IMR-90 (cell line): ENCODE data around the gene TIAM2. TPM values are rescaled to one million over a fixed set of nuclear protein-coding genes. Genes with fewer than 3 reads are reported as not detected.

ENCODE experiments used
- ATAC-seq: fragments of 200-7000 bp; cut with Tn5 transposase; 2 replicates; pipeline ENCODE4 v1.9.1; 2020; ENCODE audit warnings: low read depth, mild to moderate bottlenecking, moderate library complexity
- BruUV-seq: library from RNA; stranded (reverse); fragments of 400-500 nt; replicated peaks from 2 replicates; lab custom pipeline; 2021; lab: Mats Ljungman, UMichigan
- CTCF ChIA-PET: fragments of 300-600 bp; formaldehyde crosslinking; extraction: SDS; loops from one replicate; lab custom pipeline; 2021; ENCODE audit warnings: antibody characterized with exemption; lab: Yijun Ruan, JAX
- POLR2A ChIA-PET: fragments of 300-600 bp; sonication (Branson Sonifier 250); formaldehyde crosslinking; loops from one replicate; lab custom pipeline; 2022; ENCODE audit warnings: antibody characterized with exemption; ENCODE audit not compliant: unreplicated experiment; lab: Charles Lee
- DNase-seq: peaks from one replicate; pipeline ENCODE4 v3.0.0; 2013
- H2AFZ ChIP-seq: replicated peaks from 2 replicates; pipeline ENCODE3; 2013; ENCODE audit warnings: low read length, mild to moderate bottlenecking; ENCODE audit not compliant: poor library complexity
- H2AK5ac ChIP-seq: 2 replicates; pipeline ENCODE4 v1.6.1; 2013; ENCODE audit warnings: low read depth, low read length, inconsistent platforms
- H2AK9ac ChIP-seq: replicated peaks from 2 replicates; pipeline ENCODE3; 2013; ENCODE audit warnings: mild to moderate bottlenecking, low read depth, low read length, moderate library complexity; ENCODE audit not compliant: poor library complexity
- H2BK120ac ChIP-seq: 2 replicates; pipeline ENCODE4 v1.6.1; 2013; ENCODE audit warnings: low read depth, low read length, inconsistent platforms
- H2BK15ac ChIP-seq: 3 replicates; pipeline ENCODE4 v1.6.1; 2013; ENCODE audit warnings: low read depth, low read length, inconsistent platforms
- H2BK20ac ChIP-seq: 2 replicates; pipeline ENCODE4 v1.6.1; 2013; ENCODE audit warnings: low read depth, mild to moderate bottlenecking, inconsistent platforms, low read length, moderate library complexity
- H2BK5ac ChIP-seq: 2 replicates; pipeline ENCODE4 v1.6.1; 2013; ENCODE audit warnings: mild to moderate bottlenecking, low read depth, low read length, inconsistent platforms; ENCODE audit not compliant: poor library complexity, severe bottlenecking
- H3K14ac ChIP-seq: replicated peaks from 2 replicates; pipeline ENCODE4 v1.6.1; 2013; ENCODE audit warnings: low read depth, low read length, inconsistent platforms
- H3K18ac ChIP-seq: 2 replicates; pipeline ENCODE4 v1.6.1; 2013; ENCODE audit warnings: low read depth, low read length, control low read depth
- H3K23ac ChIP-seq: 2 replicates; pipeline ENCODE4 v1.6.1; 2013; ENCODE audit warnings: low read depth, low read length, inconsistent platforms
- H3K27ac ChIP-seq: 2 replicates; pipeline ENCODE4 v1.5.1; 2013; ENCODE audit warnings: mild to moderate bottlenecking, control low read depth, low read length; ENCODE audit not compliant: insufficient read depth
- H3K27me3 ChIP-seq: 2 replicates; pipeline ENCODE4 v1.6.1; 2013; ENCODE audit warnings: low read length; ENCODE audit not compliant: control insufficient read depth, insufficient read depth
- H3K36me3 ChIP-seq: 2 replicates; pipeline ENCODE4 v1.6.1; 2013; ENCODE audit warnings: low read length, mixed read lengths; ENCODE audit not compliant: control insufficient read depth, insufficient read depth
- H3K4ac ChIP-seq: 2 replicates; pipeline ENCODE4 v1.6.1; 2013; ENCODE audit warnings: low read depth, low read length, inconsistent platforms
- H3K4me1 ChIP-seq: 2 replicates; pipeline ENCODE4 v1.6.1; 2013; ENCODE audit warnings: low read length, mixed read lengths; ENCODE audit not compliant: control insufficient read depth, insufficient read depth
- H3K4me2 ChIP-seq: 2 replicates; pipeline ENCODE4 v1.6.1; 2013; ENCODE audit warnings: low read depth, mild to moderate bottlenecking, control low read depth, low read length, moderate library complexity
- H3K4me3 ChIP-seq: 2 replicates; pipeline ENCODE4 v1.5.1; 2013; ENCODE audit warnings: low read depth, mild to moderate bottlenecking, control low read depth, low read length, moderate library complexity; ENCODE audit not compliant: insufficient read depth
- H3K56ac ChIP-seq: 2 replicates; pipeline ENCODE4 v1.6.1; 2013; ENCODE audit warnings: low read length, inconsistent platforms; ENCODE audit not compliant: insufficient read depth; ENCODE audit errors: extremely low read depth
- H3K79me1 ChIP-seq, 2 experiments: 2 replicates each; pipeline ENCODE4 v1.6.1; 2013; ENCODE audit warnings: low read length in 2 of 2, inconsistent platforms in 1 of 2, low read depth in 1 of 2
- H3K9ac ChIP-seq: 2 replicates; pipeline ENCODE4 v1.6.1; 2013; ENCODE audit warnings: low read depth, low read length, control low read depth
- H3K9me1 ChIP-seq: 2 replicates; pipeline ENCODE4 v1.6.1; 2013; ENCODE audit warnings: low read length, inconsistent platforms; ENCODE audit not compliant: insufficient read depth
- H3K9me3 ChIP-seq: 2 replicates; pipeline ENCODE4 v1.6.1; 2013; ENCODE audit warnings: low read length; ENCODE audit not compliant: control insufficient read depth, insufficient read depth
- H4K20me1 ChIP-seq: 2 replicates; pipeline ENCODE4 v1.6.1; 2013; ENCODE audit warnings: low read length, inconsistent platforms; ENCODE audit not compliant: insufficient read depth
- H4K5ac ChIP-seq: 2 replicates; pipeline ENCODE4 v1.6.1; 2013; ENCODE audit warnings: mild to moderate bottlenecking, low read depth, low read length, control low read depth
- H4K8ac ChIP-seq, 2 experiments: 2 replicates each; pipeline ENCODE4 v1.6.1; 2013; ENCODE audit warnings: low read depth in 2 of 2, low read length in 2 of 2, control low read depth in 1 of 2, inconsistent platforms in 1 of 2
- H4K91ac ChIP-seq: 2 replicates; pipeline ENCODE4 v1.6.1; 2013; ENCODE audit warnings: low read depth, low read length, inconsistent platforms; ENCODE audit not compliant: insufficient read depth
- CEBPB ChIP-seq: IDR thresholded peaks from 2 replicates; pipeline ENCODE4 v1.6.1; 2012; ENCODE audit warnings: low read depth, low read length, improper control_type of control experiment
- CHD1 ChIP-seq: IDR thresholded peaks from 2 replicates; pipeline ENCODE4 v1.6.1; 2012; ENCODE audit warnings: low read depth, low read length, improper control_type of control experiment
- FOS ChIP-seq: fragments of 150-350 bp; IDR thresholded peaks from 2 replicates; pipeline ENCODE4 v1.6.1; 2016; ENCODE audit warnings: low read depth, low read length
- MAZ ChIP-seq: IDR thresholded peaks from 2 replicates; pipeline ENCODE4 v1.6.1; 2012; ENCODE audit warnings: low read depth, mild to moderate bottlenecking, low read length, improper control_type of control experiment, moderate library complexity, borderline replicate concordance
- NFE2L2 ChIP-seq: fragments of 150-350 bp; IDR thresholded peaks from 2 replicates; pipeline ENCODE4 v1.6.1; 2016; ENCODE audit warnings: low read depth, mild to moderate bottlenecking, low read length
- POLR2A ChIP-seq: IDR thresholded peaks from 2 replicates; pipeline ENCODE4 v1.6.1; 2012; ENCODE audit warnings: mild to moderate bottlenecking, low read depth, low read length
- RCOR1 ChIP-seq: IDR thresholded peaks from 2 replicates; pipeline ENCODE4 v1.6.1; 2012; ENCODE audit warnings: mild to moderate bottlenecking, low read length, improper control_type of control experiment; ENCODE audit not compliant: insufficient replicate concordance
- WGBS, 2 experiments: methylation state at CpG; one replicate each; pipeline versions ENCODE4 v1.1.5 to v1.1.7; 2013; ENCODE audit warnings: missing lambda C conversion rate in 2 of 2; ENCODE audit not compliant: insufficient read length in 1 of 2; ENCODE audit errors: extremely low coverage in 2 of 2; 5-methylcytosine and 5-hydroxymethylcytosine counted together
- dilution Hi-C: fragments of 300-500 bp; cut with HindIII; formaldehyde crosslinking; loops from one replicate; pipeline ENCODE4 v1.14.3; 2018; ENCODE audit warnings: low sequenced_read_pairs; ENCODE audit not compliant: unreplicated experiment
- in situ Hi-C: fragments of 300-500 bp; cut with MboI; formaldehyde crosslinking; loops from 3 replicates; pipeline ENCODE4 v1.14.3; 2019; ENCODE audit warnings: low sequenced_read_pairs, inconsistent platforms, mixed read lengths
- intact Hi-C: fragments of 100-400 bp; cut with micrococcal nuclease; formaldehyde crosslinking; loops from 2 replicates; pipeline ENCODE4 v1.10.0; 2022
- polyA plus RNA-seq, 3 experiments: library from polyadenylated mRNA; depleted of rRNA; stranded (reverse); fragments of >200 nt; gene quantifications; 2 replicates each; pipeline ENCODE4 v1.2.3, GENCODE V29; 2012; ENCODE audit warnings: low replicate concordance in 1 of 3
- total RNA-seq: library from RNA; depleted of rRNA; stranded (reverse); fragments of >200 nt; gene quantifications from 2 replicates; pipeline ENCODE4 v1.2.3, GENCODE V29; 2012
- TF ChIP-seq, protein P1 (sequence below): fragments of 150-350 bp; IDR thresholded peaks from 2 replicates; pipeline ENCODE4 v1.6.1; 2016; ENCODE audit warnings: low read depth, mild to moderate bottlenecking, low read length, moderate library complexity, borderline replicate concordance

TIAM2 gene
- total and polyA plus RNA-seq, 2 of the 4 experiments (the other 2 are of a cell fraction): 3.1 to 4.7 TPM

- H3K4ac ChIP-seq: peak overlapping the region; percentile 80; the same call in 1 of the 2 replicates
- H3K9ac ChIP-seq: no peak overlapping the region
- peak overlapping the region; percentile 41 for H3K27ac ChIP-seq
- H4K5ac ChIP-seq: peak overlapping the region; percentile 34; the same call in 1 of the 2 replicates
- H3K9me3 ChIP-seq: no peaks in the 10 kb centered on the region
- H4K20me1 ChIP-seq: no peaks in the 10 kb centered on the region
- no TSS peak for BruUV-seq
- no peak overlapping the region for H2AK9ac ChIP-seq
- DNase-seq (peak; percentile 100), ATAC-seq (peak; percentile 86)
- peaks cover 19% of the 10 kb centered on the region for H3K9me1 ChIP-seq
- no peaks in the 10 kb centered on the region for H3K36me3 ChIP-seq
- peak overlapping the region; percentile 86 for H2BK5ac ChIP-seq
- H2AK5ac ChIP-seq: no peak overlapping the region
- in situ Hi-C loops: loop anchor here (10.0 kb wide), 1 partner anchor 306 kb away; no protein-coding TSS in a partner anchor
- TF ChIP-seq, protein P1, sequence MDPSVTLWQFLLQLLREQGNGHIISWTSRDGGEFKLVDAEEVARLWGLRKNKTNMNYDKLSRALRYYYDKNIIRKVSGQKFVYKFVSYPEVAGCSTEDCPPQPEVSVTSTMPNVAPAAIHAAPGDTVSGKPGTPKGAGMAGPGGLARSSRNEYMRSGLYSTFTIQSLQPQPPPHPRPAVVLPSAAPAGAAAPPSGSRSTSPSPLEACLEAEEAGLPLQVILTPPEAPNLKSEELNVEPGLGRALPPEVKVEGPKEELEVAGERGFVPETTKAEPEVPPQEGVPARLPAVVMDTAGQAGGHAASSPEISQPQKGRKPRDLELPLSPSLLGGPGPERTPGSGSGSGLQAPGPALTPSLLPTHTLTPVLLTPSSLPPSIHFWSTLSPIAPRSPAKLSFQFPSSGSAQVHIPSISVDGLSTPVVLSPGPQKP: no peak
- TF ChIP-seq POLR2A (peak; percentile 45; the same call in 1 of the 2 replicates), NFE2L2 (no peak), RCOR1 (peak; percentile 57), FOS (peak; percentile 88), CEBPB (peak; percentile 86), CHD1 (no peak; the same call in 1 of the 2 replicates), MAZ (no peak)
- H3K4me1 ChIP-seq: peaks cover 19% of the 10 kb centered on the region
- H2BK15ac ChIP-seq: peak overlapping the region; percentile 3; the same call in 1 of the 3 replicates
- peak overlapping the region; percentile 88; the same call in 1 of the 2 replicates for H2BK20ac ChIP-seq
- POLR2A ChIA-PET: interaction anchor here (0.6 to 0.7 kb wide), 2 partner anchors 47 to 827 kb away, joined by 3 to 6 read pairs; no protein-coding TSS in a partner anchor
- dilution Hi-C loops: no loop called here
- peak overlapping the region; percentile 40; the same call in 1 of the 2 replicates for H3K56ac ChIP-seq
- peak overlapping the region; percentile 39; the same call in 1 of the 2 replicates for H3K23ac ChIP-seq
- H3K79me1 ChIP-seq: peaks cover 0 to 4% of the 10 kb centered on the region in 2 experiments; a peak in 1 of 4 replicates
- WGBS, 2 experiments: no CpG with 5 or more reads among the region's 9 CpGs
- H3K14ac ChIP-seq: peak overlapping the region; percentile 20; the same call in 1 of the 2 replicates
- H4K91ac ChIP-seq: peak overlapping the region; percentile 35; the same call in 1 of the 2 replicates
- peak overlapping the region in 1 of 2 experiments; percentile 53; a peak in 2 of 4 replicates for H4K8ac ChIP-seq
- peak overlapping the region; percentile 86 for H2BK120ac ChIP-seq
- peak overlapping the region; percentile 94 for H3K18ac ChIP-seq
- intact Hi-C loops: no loop called here
- H3K27me3 ChIP-seq: no peaks in the 10 kb centered on the region
- peak overlapping the region; percentile 2; the same call in 1 of the 2 replicates for H3K4me3 ChIP-seq
- CTCF ChIA-PET: interaction anchor here (0.7 to 1.6 kb wide), 2 partner anchors 25 to 59 kb away, joined by 3 to 9 read pairs; no protein-coding TSS in a partner anchor
- peak overlapping the region; percentile 67; the same call in 1 of the 2 replicates for H3K4me2 ChIP-seq
- H2AFZ ChIP-seq: no peak overlapping the region
Observed at GRCh38 chr6:155188707-155189496, 193.8 kb downstream of the TIAM2 start.
